RWPE2 (cell line): ENCODE data around the gene AP4E1.

ENCODE experiments used
- ATAC-seq: fragments of 200-7000 bp; cut with Tn5 transposase; 3 replicates; pipeline ENCODE4 v1.9.1; 2021; ENCODE audit warnings: low read depth
- DNase-seq: peaks from one replicate; pipeline ENCODE4 v3.0.0-alpha.2; 2020; ENCODE audit warnings: low spot score
- H3K27ac ChIP-seq: fragments of 450-650 bp; 2 replicates; pipeline ENCODE4 v1.5.1; 2017; ENCODE audit warnings: mild to moderate bottlenecking; ENCODE audit not compliant: poor library complexity, severe bottlenecking
- H3K27me3 ChIP-seq: fragments of 250-450 bp; sonication (Bioruptor Pico); 2 replicates; pipeline ENCODE4 v1.5.1; 2021; ENCODE audit warnings: mild to moderate bottlenecking, moderate library complexity; ENCODE audit not compliant: insufficient read depth, poor library complexity, severe bottlenecking
- H3K36me3 ChIP-seq: fragments of 250-450 bp; sonication (Bioruptor Pico); 2 replicates; pipeline ENCODE4 v1.5.1; 2020; ENCODE audit warnings: low read depth, mild to moderate bottlenecking, moderate library complexity
- H3K4me1 ChIP-seq: fragments of 250-450 bp; sonication (Bioruptor Pico); 2 replicates; pipeline ENCODE4 v1.5.1; 2021; ENCODE audit warnings: mild to moderate bottlenecking, moderate library complexity; ENCODE audit not compliant: insufficient read depth, poor library complexity, severe bottlenecking
- H3K4me3 ChIP-seq: fragments of 250-450 bp; sonication (Bioruptor Pico); 2 replicates; pipeline ENCODE4 v1.5.1; 2021; ENCODE audit warnings: mild to moderate bottlenecking, moderate library complexity; ENCODE audit not compliant: severe bottlenecking
- H3K9me3 ChIP-seq: fragments of 250-450 bp; sonication (Bioruptor Pico); 2 replicates; pipeline ENCODE4 v1.5.1; 2021; ENCODE audit warnings: mild to moderate bottlenecking, moderate library complexity; ENCODE audit not compliant: severe bottlenecking
- CTCF ChIP-seq: fragments of 450-650 bp; IDR thresholded peaks from one replicate; pipeline ENCODE4 v1.5.1; 2017; ENCODE audit warnings: mild to moderate bottlenecking, moderate library complexity; ENCODE audit not compliant: poor library complexity, severe bottlenecking

The AP4E1 gene

GRCh38 chr15:51053571-51053970 is 145.1 kb downstream of the AP4E1 start:
- H3K9me3 ChIP-seq, result no peaks in the 10 kb centered on the region
- no peaks in the 10 kb centered on the region for H3K36me3 ChIP-seq
- no peak overlapping the region for H3K27ac ChIP-seq
- no peaks in the 10 kb centered on the region for H3K4me1 ChIP-seq
- ATAC-seq, result no peak
- no peak overlapping the region for H3K4me3 ChIP-seq
- H3K27me3 ChIP-seq, result no peaks in the 10 kb centered on the region
- DNase-seq, result no peak
- TF ChIP-seq CTCF, result no peak

- no peaks in the 10 kb centered on the region for H3K36me3 ChIP-seq
- H3K4me1 ChIP-seq, result no peaks in the 10 kb centered on the region
- H3K4me3 ChIP-seq, result no peak overlapping the region
- H3K27me3 ChIP-seq, result no peaks in the 10 kb centered on the region
- no peak overlapping the region for H3K27ac ChIP-seq
- DNase-seq, result no peak
- TF ChIP-seq CTCF, result no peak
- H3K9me3 ChIP-seq, result no peaks in the 10 kb centered on the region
- no peak for ATAC-seq
Measured at GRCh38 chr15:51054535-51054934, 146.1 kb downstream of the AP4E1 start.
